GM21526 (cell line): ENCODE data around the gene PPP1R16B.

Experiments
- ATAC-seq: cut with Tn5 transposase; IDR thresholded peaks from one replicate; pipeline ENCODE4 v1.9.1; 2021; ENCODE audit warnings: moderate library complexity; ENCODE audit not compliant: unreplicated experiment, low FRiP score

PPP1R16B gene

GRCh38 chr20:38892091-38892981, 86.8 kb downstream of the PPP1R16B start:
- ATAC-seq: peak; percentile 45

- peak; percentile 14 for ATAC-seq
Measured at GRCh38 chr20:38893056-38893564, 87.6 kb downstream of the PPP1R16B start.

- ATAC-seq: peak; percentile 52
Measured at GRCh38 chr20:38893565-38894090, 88.1 kb downstream of the PPP1R16B start.

- ATAC-seq: no peak
Measured at GRCh38 chr20:38894091-38894847, 88.8 kb downstream of the PPP1R16B start.

GRCh38 chr20:38895098-38895949, 89.8 kb downstream of the PPP1R16B start:
- ATAC-seq: no peak

- no peak for ATAC-seq
Measured at GRCh38 chr20:38896009-38896594, 90.6 kb downstream of the PPP1R16B start.

- no peak for ATAC-seq
Measured at GRCh38 chr20:38897267-38897666, 91.8 kb downstream of the PPP1R16B start.

GRCh38 chr20:38900606-38901005, 95.1 kb downstream of the PPP1R16B start:
- no peak for ATAC-seq

- no peak for ATAC-seq
Measured at GRCh38 chr20:38902601-38903000, 97.1 kb downstream of the PPP1R16B start.

GRCh38 chr20:38903335-38903734, 97.8 kb downstream of the PPP1R16B start:
- no peak for ATAC-seq

GRCh38 chr20:38905375-38905774, 99.9 kb downstream of the PPP1R16B start:
- no peak for ATAC-seq

GRCh38 chr20:38907918-38908677, 102.6 kb downstream of the PPP1R16B start:
- no peak for ATAC-seq

- no peak for ATAC-seq
Measured at GRCh38 chr20:38915355-38915754, 109.9 kb downstream of the PPP1R16B start.

GRCh38 chr20:38917657-38918056, 112.2 kb downstream of the PPP1R16B start:
- ATAC-seq: no peak

GRCh38 chr20:38918172-38918571, 112.7 kb downstream of the PPP1R16B start:
- no peak for ATAC-seq

GRCh38 chr20:38919683-38920082, 114.2 kb downstream of the PPP1R16B start:
- no peak for ATAC-seq

GRCh38 chr20:38920411-38920810, 114.9 kb downstream of the PPP1R16B start:
- no peak for ATAC-seq

GRCh38 chr20:38920851-38921250, 115.4 kb downstream of the PPP1R16B start:
- no peak for ATAC-seq

- ATAC-seq: no peak
Measured at GRCh38 chr20:38924718-38925117, 119.2 kb downstream of the PPP1R16B start.
